Stimulated activated CD4-positive, alpha-beta T cell treated with anti-CD3 and anti-CD28 coated beads, Interleukin-1b, Interleukin-23, amount 100 ng/mL, for 1 hour (primary cell): ENCODE measurements around the gene ZNF43.
A peak's percentile ranks its signal among the peaks of the same experiment; 100 is the strongest.
"Not testable (repeated sequence)": the region's sequence is repeated elsewhere in the genome, so short reads cannot be mapped to it uniquely, and the experiment has no call there.

Experiments used
- DNase-seq, 2 donors: peaks; one replicate each; pipeline ENCODE4 v3.0.0-alpha.2; 2020; ENCODE audit warnings: low read depth in 2 of 2

ZNF43 gene

DNA sequence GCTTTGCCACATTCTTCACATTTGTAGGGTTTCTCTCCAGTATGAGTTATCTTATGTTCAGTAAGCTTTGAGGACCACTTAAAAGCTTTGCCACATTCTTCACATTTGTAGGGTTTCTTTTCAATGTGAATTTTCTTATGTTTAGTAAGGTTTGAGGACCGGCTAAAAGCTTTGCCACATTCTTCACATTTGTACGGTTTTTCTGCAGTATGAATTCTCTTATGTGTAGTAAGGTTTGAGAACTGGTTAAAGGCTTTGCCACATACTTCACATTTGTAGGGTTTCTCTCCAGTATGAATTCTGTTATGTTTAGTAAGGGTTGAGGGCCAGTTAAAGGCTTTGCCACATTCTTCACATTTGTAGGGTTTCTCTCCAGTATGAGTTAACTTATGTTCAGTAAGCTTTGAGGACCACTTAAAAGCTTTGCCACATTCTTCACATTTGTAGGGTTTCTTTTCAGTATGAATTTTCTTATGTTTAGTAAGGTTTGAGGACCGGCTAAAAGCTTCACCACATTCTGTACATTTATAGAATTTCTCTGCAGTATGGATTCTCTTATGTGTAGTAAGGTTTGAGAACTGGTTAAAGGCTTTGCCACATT lies 27.5 kb downstream of the ZNF43 start:
- not testable (repeated sequence) for DNase-seq

DNA sequence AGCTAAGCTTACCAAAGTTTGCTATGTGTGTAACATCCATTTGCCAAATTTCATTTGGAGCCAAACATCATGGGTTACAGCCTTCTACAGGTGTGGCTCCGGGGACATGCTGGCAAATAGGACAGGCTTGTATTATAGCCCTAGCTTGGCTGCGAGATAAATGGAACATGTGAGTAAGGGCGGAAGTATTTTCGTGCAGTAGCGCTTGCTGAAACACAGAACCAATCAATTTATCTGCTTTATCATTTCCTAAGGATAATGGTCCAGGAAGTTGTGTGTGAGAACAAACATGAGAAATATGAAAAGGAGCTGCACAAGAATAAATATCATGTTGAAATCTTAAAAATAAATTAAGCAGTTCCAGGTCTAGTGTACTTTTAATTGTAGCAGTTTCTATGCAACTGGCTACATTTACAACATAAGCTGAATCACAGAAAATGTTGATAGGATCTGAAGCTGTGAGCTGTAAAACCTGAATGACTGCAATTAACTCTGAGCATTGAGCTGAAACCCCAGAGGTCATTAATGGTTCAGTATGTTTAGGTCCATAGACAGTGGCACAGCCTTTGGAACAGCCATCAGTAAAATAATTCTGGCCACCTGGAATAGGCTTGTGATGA lies 46.4 kb downstream of the ZNF43 start:
- DNase-seq, result no peak

DNA sequence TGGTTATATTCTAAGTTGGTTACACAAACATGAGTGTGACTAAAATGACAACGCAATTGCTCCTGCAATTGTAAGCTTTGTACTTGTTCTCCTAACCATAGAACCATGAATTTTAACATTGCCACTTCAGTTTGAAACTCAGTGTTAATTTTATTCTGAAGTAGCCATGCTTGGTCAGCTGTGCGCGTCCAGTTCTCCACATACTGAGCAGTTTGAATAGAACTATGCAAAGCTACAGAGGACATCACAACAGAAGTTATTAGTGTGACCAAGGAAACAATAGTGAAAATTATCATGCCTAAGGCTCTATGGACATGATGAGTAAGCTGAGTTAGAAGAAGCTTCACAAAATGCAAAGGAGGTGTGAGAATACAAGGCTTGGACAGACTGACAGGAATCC lies 49.0 kb downstream of the ZNF43 start:
- DNase-seq, result no peak

DNA sequence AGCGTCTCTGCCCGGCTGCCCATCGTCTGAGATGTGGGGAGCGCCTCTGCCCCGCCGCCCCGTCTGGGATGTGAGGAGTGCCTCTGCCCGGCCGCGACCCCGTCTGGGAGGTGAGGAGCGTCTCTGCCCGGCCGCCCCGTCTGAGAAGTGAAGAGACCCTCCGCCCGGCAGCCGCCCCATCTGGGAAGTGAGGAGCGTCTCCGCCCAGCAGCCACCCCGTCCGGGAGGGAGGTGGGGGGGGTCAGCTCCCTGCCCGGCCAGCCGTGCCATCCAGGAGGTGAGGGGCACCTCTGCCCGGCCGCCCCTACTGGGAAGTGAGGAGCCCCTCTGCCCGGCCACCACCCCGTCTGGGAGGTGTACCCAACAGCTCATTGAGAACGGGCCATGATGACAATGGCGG lies 60.2 kb downstream of the ZNF43 start:
- not testable (repeated sequence) for DNase-seq

DNA sequence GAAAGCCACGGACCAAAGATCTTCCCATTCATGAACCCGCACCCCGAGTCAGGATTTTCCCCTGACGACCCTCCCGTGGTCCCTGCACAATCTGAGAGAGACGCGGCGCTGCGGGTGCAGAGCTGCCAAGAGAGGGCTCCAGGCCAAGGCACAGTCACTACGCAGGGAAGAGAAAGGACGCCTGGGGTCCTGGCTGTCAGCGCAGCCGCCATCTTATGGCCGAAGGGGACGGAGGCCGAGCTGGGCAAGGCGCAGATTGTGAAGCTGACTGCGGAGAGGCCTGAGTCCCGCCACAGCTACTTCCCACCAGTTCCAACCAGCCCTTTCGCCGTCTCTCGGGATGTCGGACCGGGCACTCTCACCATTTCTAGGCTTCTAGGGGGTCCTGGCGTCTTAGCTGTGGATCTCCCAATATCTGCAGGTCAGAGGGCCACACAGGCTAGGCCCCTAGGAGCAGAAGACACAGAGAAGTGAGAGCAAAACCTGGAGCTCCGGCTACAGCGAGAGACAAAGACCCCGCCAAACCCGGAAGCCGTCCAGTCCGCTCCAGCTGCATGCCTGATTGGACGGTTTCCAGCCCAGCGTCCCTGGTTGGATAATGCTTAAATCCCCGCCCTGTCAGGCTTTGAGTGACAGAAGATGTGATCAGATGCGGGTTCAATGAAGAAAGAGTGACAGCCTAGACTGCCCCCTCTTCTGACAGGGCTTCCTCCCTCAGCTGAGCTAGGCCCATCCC lies 68.7 kb downstream of the ZNF43 start, which contains the start of gene ZNF100:
Gene ZNF100 (minus strand): TSS at position 515 of the 736 bp plus-strand sequence. CDS start 150 bp downstream, at position 365.
- peak; percentile 51 to 58 for DNase-seq

DNA sequence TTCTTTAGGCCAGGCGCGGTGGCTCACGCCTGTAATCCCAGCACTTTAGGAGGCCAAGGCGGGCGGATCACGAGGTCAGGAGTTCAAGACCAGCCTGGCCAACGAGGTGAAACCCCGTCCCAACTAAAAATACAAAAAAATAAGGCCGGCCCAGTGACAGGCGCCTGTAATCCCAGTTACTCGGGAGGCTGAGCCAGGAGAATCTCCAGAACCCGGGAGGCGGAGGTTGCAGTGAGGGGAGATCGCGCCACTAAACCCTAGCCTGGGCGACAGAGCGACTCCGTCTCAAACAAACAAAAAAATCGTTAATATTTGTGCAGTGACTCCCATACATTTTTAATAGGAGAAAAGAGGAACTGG lies 69.3 kb downstream of the ZNF43 start:
- not testable (repeated sequence) for DNase-seq

DNA sequence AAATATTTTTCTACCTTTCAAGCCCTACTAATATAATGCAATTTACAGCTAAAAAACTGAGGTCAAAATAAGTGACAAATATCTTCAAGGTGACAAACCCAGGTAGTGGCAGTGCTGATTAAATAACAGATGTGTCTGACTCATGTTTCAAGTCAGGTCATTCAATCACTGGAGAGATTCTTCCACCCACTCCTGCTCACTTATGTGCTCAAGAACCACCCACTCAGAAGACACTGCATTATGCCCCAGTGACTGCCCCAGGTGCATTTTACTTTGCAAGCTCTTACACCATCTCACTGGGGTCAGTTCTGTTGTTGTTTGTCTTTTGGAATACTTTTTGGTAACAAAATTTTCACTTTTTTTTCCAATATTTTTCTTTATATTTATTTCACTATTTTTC lies 70.8 kb downstream of the ZNF43 start:
- no peak for DNase-seq

DNA sequence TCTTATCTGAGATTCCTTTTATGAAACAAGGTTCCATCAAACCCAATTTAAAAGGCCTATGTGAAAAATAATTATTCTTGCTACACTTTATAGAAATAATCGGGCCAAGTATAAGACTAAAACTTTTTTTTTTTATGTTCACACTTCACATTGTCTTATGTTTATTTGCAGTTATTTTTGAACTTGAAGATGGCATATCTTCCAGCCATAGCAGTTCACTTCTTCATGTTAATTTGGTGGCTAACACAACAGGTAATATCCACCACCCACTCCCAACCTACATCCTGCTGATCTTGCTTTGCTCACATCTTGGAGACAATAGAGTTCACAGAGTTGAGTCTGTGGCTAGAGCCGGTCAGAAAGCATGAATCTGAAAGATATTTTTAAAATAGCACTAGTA lies 74.4 kb downstream of the ZNF43 start:
- DNase-seq, result not testable (repeated sequence)

DNA sequence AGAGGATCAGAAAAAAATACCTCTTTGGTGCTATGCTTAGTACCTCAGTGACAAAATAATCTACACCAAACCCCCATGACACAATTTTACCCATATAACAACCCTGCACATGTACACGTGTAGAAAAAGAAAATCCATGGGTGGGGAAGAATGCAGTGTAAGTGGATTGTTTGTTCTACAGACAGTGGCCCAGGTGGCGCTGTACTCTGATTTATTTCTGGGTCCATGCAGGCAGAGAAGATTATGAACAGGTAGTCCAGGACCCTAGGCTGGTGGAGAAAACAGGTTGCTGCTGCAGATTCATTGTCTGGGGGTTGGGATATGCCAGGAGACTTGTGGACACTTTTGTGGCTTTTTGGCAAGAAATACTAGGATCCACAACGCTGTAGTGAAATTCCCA lies 77.7 kb downstream of the ZNF43 start:
- DNase-seq, result no peak

DNA sequence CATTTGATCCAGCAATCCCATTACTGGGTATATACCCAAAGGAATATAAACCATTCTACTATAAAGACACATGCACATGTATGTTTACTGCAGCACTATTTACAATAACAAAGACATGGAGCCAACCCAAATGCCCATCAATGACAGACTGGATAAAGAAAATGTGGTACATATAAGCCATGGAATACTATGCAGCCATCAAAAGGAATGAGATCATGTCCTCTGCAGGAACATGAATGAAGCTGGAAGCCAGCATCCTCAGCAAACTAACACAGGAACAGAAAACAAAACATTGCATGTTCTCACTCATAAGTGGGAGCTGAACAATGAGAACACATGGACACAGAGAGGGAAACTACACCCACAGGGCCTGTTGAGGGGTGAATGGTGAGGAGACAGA lies 80.4 kb downstream of the ZNF43 start:
- not testable (repeated sequence) for DNase-seq
